HG03565 (cell line): ENCODE results near the gene KCTD1.
A peak's percentile ranks its signal among the peaks of the same experiment; 100 is the strongest.
"Not testable (repeated sequence)": the region's sequence is repeated elsewhere in the genome, so short reads cannot be mapped to it uniquely, and the experiment has no call there.

Experiments
- ATAC-seq: cut with Tn5 transposase; IDR thresholded peaks from one replicate; pipeline ENCODE4 v1.9.1; 2021; ENCODE audit warnings: mild to moderate bottlenecking, moderate library complexity; ENCODE audit not compliant: unreplicated experiment

The KCTD1 gene

DNA sequence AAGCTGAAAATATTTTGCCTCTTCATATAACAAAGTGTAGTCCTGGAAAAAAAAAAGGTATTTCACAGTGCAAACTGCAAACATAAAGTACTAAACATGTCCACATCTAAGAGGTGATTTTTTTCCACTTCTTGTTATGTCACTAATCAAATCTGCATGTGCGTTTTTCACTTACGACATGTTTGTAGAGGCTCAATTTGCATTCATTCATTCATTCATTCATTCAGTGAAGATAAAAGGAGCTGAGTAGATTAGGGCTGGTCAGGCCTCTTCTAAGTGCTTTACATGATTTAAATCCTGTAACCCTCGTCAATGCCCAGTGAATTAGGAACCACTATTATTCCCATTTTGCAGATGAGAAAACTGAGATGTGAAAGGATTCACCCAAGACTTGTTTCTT is 88.5 kb downstream of the KCTD1 start:
- ATAC-seq = no peak

DNA sequence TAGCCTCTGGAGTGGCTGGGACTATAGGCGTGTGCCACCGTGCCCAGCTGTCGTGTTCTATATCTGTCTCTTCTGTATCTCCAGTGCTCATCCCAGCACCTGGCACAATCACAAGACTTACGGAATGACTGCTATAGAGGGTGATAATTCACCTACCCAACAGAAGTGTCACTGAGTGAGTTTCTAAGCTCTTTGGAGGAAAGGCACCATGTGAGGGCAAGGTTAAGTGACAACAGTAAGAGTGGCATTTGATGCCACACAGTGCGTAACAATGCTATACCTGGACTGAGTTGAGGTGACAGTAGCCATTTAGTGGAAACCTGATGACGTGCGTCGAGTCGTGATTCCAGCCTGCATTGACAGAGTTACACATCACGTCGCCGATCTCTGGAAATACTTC is 89.0 kb downstream of the KCTD1 start:
- ATAC-seq = no peak

DNA sequence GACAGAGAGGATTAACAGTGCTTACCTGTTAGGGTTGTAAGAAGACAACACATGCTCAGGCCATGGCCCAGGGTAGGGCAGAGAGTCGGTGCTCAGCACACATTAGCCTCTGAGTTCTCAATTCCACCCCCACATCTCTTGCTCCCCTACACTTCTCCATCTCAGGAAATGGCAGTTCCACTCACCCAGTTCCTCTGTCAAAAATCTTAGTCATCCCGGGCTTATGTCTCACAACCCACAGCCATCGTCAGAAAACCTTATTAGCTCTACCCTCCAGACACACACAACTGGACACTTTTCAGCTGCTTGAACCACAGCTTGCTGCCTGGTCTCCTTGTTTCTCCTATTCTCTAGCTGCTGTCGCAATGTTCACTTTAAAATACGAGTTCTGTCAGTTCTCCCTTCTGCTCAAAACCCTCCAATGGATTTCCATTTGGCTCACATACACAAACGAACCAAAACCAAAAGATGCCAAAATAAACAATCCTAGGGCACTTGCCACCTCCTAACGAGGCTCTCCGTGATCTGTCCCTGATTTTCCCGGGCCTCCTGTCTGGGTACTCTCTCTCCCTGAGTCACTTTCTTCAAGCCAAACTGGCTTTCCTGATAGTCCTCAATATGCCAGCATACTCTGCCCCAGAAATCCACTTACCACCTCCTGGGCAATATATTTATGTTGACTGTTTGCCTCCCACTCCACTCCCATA is 89.7 kb downstream of the KCTD1 start:
- peak; percentile 61 for ATAC-seq

DNA sequence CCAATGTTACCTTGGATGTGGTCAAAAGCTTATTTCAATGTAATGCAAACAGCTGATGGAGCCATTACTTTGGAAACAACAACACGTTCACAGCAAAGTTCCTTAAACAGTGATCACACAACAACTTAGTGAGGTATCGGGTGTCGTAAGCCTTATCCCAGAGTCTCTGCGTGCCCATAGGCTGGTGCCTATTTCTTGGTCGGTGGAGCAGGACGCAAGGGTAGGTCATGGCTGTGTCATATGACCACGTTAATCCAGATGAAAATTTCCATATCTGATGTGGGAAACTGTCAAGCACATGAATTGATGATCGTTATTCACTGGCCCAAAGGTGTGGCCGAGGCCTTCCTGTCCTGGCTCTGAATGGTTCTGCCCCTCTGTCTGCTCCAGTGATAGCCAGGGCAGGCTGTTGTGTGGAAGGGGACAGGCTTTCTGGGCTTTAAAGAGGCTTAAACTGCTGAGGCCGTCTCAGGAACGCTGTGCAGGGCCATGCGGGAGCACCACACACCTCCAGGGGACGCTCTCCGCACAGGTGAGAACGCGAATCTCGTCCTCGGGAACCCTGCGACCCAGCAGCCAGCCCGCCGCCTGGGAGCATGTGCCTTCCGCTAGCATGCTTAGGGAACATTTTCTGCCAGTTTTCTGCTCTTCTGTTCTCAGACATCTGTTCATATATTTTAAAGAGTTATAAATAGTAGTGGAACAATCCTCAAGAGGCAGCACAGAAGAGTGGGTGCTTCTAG is 90.6 kb downstream of the KCTD1 start:
- no peak for ATAC-seq

DNA sequence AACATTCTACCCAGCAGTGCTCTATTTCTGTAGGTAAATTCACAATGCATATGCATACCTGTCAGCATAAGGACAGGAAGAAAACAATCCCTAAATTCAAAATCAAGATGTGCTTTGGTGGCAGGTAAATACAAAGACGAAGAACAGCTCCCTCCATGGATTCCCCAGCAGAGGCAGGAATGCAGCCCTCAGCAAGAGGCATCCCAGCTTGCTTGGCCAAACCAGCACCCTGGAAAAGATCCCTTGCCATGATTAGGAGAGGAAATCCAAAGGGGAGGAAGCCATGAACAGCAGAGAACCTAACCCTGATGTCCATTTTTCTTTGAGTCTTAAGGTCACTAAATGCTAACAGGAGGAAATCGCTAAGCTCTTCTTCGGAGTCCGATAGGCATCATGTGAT is 91.2 kb downstream of the KCTD1 start:
- no peak for ATAC-seq

DNA sequence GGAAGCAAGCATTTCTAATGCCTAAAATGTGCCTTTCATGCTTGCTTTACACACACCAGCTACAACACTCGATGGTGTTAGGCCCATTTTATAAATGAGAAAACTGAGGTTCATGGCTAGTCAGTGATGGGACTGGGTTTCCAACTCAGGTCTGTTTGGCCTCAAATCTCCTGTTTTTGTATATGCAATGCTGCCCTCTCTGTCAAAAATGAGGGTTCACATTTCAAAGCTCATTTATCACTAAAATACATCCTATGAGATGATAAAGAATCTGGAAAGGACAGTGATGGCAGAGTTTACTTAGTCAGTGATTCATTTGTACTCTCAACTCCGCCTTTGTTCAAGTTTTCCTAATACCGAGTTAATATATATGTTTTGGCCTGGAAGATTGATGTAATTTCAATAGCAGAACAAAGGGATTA is 92.3 kb downstream of the KCTD1 start:
- no peak for ATAC-seq

DNA sequence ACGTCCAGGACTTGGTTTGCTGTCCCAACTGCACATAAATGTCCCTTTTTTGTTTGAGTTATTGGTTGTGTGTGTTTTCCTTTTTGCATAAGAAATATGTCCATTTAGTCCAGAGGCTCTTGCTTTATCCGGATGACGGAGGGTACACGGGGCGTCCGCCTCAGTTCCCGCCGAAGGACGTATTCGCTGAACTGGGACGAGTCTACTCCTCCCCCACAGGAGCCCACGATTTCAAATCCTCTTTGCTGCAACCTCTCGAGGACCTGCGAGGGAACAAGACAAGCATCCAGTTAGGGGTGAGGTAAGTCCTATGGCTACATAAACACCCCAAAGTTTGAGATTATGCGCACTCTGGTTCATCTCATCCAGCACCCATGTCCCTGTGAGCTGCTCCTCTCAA is 92.7 kb downstream of the KCTD1 start:
- no peak for ATAC-seq

DNA sequence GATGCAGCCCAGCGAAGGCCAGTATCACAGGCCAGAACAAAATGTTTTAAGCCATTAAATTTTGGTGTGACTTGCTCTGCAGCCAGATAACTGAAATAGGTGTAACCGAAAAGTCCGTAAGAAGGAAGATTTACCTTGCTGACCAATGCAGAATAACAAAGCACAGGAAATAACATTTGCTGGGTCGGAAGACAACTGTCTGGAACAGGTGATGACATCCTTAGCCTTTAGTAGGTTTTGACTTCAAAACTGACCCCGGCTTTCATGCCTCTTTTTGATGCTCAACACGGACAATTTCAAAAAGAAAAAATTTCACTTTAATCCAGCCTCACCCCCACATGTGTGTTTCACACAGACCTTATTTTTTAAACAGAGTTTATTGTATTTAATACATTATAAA is 93.7 kb downstream of the KCTD1 start:
- no peak for ATAC-seq

DNA sequence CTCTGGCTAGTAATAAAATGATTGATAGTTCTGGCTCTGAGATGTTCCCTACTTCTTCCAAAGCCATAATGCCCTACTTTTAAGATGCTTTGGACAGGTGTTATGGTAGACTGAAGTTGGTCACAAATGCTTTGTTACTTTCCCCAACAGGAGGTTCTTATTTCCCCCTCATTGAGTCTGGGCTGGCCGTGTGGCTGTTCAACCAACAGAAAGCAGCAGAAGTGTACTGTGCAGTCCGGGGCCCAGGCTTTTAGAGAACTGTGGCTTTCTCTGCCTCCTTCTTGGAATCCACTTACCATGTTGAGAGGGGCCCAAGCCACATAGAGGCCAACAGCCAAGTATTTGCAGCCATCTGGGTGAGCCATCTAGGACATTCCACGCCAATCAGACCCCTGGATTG is 94.2 kb downstream of the KCTD1 start:
- ATAC-seq = no peak

DNA sequence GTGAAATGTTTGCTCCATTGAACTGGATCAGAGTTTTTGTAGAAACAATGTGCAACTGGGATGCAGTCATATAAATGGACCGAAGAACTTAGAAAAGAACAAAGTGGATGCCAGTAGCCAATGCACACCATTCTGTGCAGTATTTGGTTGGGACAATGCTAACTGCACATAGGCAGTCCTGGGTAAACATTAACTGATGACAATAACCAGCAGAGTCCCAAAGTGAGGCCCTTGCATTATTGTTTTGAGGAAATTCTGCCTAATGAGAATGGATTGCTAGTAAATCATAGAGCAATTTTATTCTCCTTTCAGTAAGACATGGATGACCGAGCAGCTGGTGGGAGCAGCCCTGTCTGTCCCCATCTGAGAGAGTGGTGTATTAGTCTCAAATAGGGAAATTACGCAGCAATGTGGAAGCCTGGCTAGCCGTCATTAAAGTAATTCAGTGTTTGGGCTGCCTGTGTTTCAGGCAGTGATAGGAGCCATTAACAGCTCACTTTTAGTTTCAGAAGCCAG is 94.9 kb downstream of the KCTD1 start:
- ATAC-seq = no peak

DNA sequence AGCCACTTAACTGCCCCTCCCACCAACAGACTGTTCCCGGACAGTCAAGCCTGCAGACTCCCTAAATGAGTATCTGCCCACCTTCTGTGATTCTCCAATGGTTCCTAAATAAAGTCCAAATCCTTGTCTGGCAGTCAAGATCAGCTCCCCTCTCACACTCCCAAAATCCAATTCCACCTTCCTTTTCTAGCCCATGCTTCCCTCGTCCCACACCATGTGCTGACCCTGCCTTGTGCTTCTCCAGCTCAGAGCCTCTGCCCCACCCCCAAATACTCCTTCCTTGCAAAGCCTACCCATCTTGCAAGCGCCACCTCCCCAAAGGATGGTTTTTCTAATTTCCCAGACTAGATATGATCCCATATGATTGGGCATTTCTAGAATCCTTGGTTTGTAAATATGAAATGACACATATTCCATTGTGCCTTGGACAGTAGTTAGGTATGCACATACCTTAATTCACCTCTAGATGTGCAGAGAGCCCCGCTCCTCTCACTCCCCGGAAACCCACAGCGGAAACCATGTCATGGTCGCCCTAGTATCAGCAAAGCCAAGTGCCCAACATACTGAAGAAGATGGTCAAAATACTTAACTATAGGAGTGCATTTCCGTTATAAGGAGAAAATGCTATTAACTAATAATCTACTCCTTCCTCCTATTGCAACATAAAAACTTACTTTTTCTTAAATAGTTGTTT is 97.2 kb downstream of the KCTD1 start:
- no peak for ATAC-seq

DNA sequence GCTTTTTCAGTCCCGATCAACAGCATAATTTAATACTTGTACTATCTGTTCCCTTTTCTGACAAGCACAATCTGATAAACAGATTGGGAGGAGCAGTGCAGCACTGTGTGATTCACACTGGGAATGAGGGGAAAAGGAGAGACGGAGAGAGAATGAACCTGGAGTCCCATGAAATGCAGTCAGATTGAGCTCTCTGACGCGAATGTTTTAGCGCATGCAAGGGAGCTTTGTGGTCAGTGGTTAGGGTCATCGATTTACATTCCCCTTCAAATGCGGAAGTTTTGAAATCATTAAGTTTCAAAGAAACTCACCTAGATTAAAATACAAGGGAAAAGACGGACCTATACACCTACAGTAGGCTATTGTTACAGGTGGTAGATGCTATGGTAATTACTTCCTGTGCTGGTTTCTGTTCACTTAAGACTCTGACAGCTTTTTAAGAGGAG is 99.6 kb downstream of the KCTD1 start:
- ATAC-seq = no peak

DNA sequence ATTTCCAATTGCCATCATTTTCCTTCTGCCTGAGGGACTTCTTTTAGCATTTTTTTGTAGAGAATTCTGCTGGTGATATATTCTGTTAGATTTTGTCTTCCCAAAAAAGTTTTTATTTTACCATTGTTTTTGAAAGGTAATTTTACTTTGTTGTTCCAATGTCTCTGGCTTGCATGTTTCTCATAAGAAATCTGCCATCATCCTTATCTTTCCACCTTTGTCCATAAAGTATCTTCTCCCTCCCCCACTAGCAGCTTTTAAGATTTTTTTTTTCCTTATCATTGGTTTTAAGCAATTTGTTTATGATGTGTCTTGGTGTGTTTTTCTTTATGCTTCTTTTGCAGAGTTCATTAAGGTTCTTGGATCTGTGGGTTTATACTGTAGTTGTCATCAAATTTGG is 104.5 kb downstream of the KCTD1 start:
- no peak for ATAC-seq

DNA sequence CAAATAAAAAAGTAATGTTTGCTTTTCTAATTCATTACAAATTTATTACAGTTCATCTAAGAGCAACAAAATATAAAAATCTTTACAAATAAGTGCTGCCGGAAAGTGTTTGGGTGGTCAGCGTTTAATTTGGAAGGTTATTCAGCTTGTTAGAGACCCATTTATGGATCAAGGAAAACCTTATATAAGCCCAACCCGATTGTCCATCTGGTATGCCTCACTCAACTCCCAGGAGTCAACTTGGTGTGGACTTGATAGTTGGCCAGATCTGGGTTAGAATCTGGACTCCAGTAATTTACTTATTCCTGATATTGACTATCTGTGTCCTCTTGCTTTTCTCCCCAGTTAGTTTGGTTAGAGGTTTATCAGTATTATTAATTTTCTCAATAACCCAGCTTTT is 106.2 kb downstream of the KCTD1 start:
- ATAC-seq = no peak

DNA sequence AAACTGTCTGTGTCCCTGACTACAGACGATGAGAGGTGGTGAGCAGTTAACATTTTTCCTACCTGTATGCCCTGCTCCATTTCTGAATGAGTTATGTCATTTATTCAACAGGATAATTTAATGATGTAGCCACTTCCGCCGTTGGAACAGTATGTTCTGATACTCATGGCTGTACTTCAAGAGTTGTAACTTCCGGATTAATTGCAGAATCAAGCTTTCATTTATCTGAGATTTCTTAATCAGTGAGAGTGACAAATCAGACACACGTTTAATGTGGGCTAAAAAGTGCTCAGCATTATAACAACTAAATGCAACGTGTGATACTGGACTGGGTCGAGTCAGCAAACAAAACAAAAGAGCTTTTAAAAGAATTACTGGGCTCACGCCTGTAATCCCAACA is 107.7 kb downstream of the KCTD1 start:
- no peak for ATAC-seq

DNA sequence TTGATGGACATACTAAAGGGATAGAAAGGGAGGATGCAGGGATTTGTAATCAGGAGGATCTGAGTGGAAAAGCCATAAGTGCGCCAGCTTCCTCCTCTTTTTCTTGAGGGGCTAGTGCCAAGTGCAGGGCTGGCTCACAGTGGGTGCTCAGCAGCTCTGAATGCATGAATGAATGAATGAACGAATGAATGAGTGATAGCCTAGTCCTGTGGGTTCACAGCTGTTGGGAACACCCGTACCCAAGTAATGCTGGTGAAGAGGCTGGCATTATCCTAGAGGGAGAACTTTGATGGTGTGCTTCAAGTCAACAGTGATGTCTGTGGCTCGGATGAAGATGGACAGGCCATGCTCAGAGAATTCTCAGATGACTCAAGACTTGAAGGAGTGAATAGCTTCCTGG is 108.8 kb downstream of the KCTD1 start:
- ATAC-seq = no peak

DNA sequence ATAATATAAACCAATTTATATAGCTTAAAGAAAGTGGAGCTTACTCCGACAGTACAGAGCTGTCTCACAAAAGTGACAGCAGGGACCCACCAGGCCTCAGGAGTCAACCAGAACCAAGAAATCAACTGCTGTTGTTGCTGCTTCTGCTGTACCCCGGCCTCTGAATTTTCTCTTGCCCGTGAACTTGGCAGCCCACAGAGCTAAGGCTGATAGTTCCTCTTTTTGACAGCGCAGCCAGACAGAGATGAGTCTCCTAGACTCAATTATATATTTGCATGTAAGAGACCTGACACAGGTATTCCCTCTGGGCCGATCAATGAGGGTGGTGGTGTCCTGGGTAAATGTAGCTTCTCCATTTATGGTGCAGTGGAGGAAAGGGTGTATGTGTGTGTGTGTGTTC is 109.4 kb downstream of the KCTD1 start:
- peak; percentile 100 for ATAC-seq

DNA sequence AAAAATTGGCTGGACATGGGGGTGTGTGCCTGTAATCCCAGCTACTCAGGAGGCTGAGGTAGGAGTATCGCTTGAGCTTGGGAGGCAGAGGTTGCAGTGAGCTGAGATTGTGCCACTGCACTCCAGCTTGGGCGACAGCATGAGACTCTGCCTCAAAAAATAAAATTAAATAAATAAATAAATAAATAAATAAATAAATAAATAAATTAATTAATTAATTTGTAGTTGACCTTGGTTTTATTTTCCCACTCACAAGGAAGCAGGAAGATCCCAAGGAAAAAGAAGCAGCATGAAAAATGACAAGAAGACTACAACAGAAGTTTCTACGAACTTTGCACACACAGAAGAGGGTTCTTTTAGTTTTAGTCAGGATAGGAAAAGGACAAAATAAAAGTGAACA is 110.7 kb downstream of the KCTD1 start:
- not testable (repeated sequence) for ATAC-seq

DNA sequence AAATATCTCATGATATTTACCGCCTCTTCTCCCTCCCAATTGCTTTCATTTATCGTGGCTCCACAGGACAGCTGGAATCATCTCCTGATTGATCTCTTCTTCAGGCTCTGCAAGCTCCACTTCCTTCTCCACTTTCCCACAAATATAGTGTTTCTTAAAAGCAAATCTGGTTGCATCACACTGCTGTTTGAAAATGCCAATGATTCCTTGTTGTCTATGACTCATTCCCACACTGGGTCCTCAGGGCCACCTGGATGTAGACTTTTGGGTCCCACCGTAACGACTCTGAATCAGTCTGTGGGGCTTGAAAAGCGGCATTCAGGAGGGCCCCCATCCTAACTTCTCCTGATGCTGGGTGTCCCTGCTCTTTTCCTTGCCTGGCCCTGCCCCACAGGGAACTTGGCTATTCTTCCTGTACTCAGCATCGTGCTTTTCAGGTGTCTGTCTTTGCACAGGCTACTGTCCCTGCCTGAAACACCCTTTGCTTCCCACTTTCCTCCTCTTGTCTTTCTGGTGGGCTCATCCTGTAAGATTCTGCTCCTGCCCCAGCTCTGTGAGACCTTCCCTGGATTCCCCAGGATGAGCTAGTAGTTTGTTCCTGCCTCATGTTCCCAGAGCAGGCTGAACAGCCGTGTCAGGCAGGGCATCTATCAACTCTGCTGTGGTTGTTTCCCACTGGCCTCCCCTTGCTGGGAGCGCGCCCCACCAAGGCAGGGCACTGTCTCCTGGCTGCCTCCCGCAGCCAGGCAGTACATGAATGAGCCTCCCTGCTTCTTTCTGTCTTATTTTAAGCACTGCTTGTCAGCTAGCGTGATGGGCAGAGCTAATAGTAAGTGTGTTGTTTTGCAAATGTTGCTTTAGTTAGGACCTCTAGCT is 111.9 kb downstream of the KCTD1 start:
- no peak for ATAC-seq

DNA sequence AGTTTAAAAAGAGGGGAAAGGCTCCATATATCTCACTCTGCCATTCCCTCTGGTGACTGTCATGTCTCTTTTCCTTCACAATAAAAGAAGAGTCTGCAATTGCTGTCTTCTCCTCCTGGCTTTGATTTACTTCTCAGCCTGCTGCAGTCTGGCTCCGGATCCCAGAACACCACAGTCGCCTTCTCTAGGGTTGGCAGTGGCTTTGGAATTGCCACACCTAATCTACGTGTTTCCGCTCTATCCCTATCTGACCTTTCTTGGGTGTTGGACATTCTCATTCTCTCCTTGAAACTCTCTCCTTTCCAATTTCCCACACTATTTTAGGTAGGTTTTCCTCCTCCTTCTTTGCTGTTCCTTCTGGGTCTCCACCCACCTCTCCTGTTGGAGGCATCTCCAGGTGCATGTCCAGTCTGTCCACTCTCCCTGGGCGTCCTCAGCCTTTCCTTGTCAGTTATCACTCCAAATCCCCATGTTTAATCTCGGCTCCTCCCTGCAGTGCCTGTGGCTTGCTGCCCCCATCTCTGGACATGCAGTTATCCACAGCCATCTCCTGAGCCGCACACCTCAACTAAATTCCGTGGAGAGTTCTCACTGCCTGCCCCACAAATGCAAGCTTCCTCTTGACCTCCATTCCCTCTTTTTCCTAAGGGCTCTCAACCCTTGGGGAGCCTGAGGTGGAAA is 112.8 kb downstream of the KCTD1 start:
- ATAC-seq = no peak
